8988T (cell line): ENCODE results near the gene EXOC6.
"Not testable (repeated sequence)": the region's sequence is repeated elsewhere in the genome, so short reads cannot be mapped to it uniquely, and the experiment has no call there.

ENCODE experiments used
- DNase-seq: peaks from one replicate; pipeline ENCODE4 v3.0.0; 2011

Gene EXOC6

DNA sequence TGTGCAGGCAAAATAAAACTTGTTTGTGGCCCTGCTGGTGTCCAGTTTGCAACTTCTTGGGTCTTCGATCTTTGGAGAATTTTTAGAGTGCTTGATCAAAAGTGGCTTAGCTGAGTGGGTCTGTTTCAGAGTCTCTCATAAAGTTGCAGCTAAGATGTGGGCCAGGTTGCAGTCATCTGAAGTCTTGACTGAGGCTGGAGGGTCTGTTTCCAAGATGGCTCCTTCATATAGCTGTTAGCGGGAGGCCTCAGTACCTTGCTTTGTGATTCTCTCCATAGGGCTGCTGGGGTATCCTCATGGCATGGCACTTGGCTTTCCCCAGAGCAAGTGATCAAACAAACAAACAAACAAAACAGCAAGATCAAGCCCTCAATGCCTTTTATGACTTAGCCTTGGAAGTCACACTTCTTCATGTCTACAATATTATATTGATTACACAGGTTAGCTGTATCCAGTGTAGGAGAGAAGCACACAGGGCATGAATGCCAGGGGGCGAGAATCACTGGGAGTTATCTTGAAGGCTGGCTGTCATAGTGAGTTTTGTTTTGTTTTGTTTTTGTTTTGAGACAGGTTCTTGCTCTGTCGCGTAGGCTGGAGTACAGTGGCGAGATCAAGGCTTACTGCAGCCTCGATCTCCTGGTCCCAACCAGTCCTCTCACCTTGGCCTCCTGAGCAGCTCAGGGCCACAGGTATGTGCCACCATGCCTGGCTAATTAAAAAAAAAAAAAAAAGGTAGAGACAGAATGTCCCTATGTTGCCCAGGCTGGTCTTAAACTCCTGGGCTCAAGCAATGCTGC is 235.6 kb downstream of the EXOC6 start:
- DNase-seq: no peak

GRCh38 chr10:93085272-93085859 is 237.0 kb downstream of the EXOC6 start:
- no peak for DNase-seq

DNA sequence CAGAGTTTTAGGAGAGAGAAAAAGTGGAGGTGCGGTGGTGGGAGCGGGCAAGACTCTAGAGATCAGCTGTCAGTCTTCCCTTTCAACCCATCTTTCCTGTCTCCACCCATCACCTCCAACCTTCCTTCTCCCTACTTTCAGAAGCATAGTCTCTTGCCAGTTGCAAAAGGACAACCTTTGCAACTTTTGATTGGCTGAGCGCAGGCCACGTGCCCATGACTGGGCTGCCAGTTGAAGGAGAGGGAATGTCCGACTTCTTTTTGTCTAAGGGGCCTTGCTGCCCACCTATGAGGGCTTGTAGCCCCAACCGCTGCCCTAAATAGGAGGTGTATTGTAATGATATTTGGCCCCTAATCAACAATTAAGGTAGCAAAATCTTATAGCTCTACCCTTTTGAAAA is 238.0 kb downstream of the EXOC6 start:
- DNase-seq: no peak

GRCh38 chr10:93087846-93088245 is 239.5 kb downstream of the EXOC6 start:
- DNase-seq: no peak

GRCh38 chr10:93088466-93088865 is 240.1 kb downstream of the EXOC6 start:
- DNase-seq: no peak

- DNase-seq: no peak
Observed at GRCh38 chr10:93090619-93091018, 242.3 kb downstream of the EXOC6 start.

DNA sequence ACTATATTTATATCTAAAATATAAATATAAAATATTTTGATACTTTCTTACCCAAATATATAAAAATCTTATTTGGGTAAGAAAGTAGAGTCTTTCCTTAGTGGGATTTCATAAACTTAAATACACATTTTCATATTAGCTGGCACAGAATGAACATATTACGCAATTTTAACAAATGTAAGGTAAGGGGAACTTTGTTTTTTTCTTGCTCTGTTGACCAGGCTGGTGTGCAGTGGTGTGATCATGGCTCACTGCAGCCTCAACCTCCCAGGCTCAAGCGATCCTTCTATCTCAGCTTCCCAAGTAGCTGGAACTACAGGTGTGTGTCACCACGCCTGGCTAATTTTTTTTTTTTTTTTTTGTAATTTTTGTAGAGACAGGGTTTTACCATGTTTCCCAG is 243.6 kb downstream of the EXOC6 start:
- no peak for DNase-seq

DNA sequence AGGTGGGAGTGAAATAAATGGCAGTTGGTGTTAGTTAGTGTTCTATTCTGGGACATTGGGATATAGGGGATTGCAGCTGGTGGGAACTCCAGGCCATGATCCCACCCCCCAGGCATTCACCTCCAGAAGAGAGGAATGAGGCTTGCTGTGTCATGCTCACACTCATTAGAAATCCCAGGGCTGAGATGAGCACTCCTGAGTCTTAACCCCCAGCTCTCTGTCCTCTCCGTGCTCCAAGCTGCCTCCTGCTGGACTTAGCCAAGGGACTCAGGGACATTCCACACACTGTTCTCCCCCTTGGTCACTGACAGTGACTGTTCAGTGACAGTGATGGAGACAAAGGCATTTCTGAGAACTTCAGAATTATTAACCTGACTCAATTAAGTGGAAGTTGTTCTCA is 246.9 kb downstream of the EXOC6 start:
- DNase-seq: no peak

- no peak for DNase-seq
Observed at GRCh38 chr10:93096901-93097300, 248.6 kb downstream of the EXOC6 start.

- no peak for DNase-seq
Observed at GRCh38 chr10:93097386-93097785, 249.1 kb downstream of the EXOC6 start.

DNA sequence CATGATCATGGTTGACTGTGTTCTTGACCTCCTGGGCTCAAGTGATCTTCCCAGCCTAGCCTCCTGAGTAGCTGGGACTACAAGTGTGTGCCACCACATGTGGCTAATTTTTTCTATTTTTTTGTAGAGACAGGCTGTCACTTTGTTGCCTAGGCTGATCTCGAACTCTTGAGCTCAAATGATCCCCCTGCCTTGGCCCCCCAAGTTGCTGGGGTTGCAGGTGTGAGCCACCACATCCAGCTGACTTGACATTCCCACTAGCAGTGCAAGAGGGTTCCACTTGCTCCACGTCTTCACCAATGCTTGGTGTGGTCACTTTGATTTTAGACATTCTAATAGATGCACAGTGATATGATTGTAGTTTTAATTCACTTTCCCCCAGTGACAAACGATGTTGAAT is 250.5 kb downstream of the EXOC6 start:
- DNase-seq: no peak

DNA sequence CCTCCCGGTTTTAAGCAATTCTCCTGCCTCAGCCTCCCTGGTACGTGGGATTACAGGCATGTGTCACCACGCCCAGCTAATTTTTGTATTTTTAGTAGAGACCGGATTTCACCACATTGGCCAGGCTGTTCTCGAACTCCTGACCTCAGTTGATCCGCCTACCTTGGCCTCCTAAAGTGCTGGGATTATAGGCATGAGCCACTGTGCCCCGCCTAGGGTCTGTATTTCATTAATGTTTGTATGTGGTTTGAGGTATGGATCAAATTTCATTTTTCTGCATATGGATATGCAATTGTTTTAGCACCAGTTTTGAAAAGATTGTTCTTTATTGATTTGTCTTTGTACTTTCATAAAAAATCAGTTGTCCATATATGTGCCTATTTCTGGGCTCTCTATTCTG is 251.3 kb downstream of the EXOC6 start:
- DNase-seq: no peak

DNA sequence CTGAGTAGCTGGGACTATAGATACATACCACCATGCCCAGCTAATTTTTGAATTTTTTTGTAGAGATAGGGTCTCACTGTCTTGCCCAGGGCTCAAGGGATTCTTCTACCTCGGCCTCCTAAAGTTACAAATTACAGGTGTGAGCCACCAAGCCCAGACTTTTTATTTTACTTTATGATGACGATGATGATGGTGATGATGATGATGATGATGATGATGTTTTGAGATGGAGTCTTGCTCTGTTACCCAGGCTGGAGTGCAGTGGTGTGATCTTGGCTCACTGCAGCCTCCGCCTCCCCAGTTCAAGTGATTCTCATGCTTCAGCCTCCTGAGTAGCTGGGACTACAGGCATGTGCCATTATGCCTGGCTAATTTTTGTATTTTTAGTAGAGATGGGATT is 252.8 kb downstream of the EXOC6 start:
- DNase-seq: not testable (repeated sequence)

- DNase-seq: no peak
Observed at GRCh38 chr10:93103953-93104352, 255.6 kb downstream of the EXOC6 start.

DNA sequence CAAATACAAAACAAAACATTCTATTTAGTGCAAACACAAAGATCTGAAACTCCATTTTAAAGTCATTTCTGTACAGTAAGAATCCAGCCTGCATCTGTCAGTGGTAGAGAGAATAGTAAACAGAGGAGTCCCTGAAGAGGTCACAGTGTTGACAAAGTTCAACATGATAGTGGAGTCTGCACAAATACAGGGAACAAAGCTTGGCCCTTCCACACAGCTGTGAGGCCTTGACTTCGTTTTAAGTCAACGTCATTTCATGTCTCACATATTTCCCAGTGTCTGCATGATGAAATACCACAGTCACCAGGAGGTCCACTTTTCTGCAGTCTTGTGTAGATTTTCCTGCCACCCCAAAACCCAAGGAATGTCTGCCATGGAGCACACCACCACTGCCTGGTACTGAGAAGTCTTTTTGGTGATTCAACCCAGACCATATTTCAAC is 258.3 kb downstream of the EXOC6 start:
- DNase-seq: no peak
